Ramos (cell line): Measurements from ENCODE around the gene ANO2.

Source experiments
- in situ Hi-C: fragments of 300-500 bp; cut with MboI; formaldehyde crosslinking; loops from one replicate; pipeline ENCODE4 v1.14.3; 2022; ENCODE audit warnings: low sequenced_read_pairs; ENCODE audit not compliant: unreplicated experiment

The ANO2 gene

GRCh38 chr12:5789469-5789968 is 155.5 kb downstream of the ANO2 start:
- in situ Hi-C loops, result no loop called here

GRCh38 chr12:5787828-5788227 is 157.2 kb downstream of the ANO2 start:
- in situ Hi-C loops, result no loop called here

GRCh38 chr12:5785601-5786000 is 159.5 kb downstream of the ANO2 start:
- in situ Hi-C loops, result no loop called here

GRCh38 chr12:5784462-5785130 is 160.5 kb downstream of the ANO2 start:
- in situ Hi-C loops, result no loop called here

- in situ Hi-C loops, result no loop called here
Measured at GRCh38 chr12:5783289-5783920, 161.7 kb downstream of the ANO2 start.

- in situ Hi-C loops, result no loop called here
Measured at GRCh38 chr12:5780536-5780935, 164.5 kb downstream of the ANO2 start.

GRCh38 chr12:5779401-5779800 is 165.7 kb downstream of the ANO2 start:
- in situ Hi-C loops, result no loop called here

GRCh38 chr12:5778821-5779220 is 166.2 kb downstream of the ANO2 start:
- in situ Hi-C loops, result no loop called here

GRCh38 chr12:5777451-5777850 is 167.6 kb downstream of the ANO2 start:
- in situ Hi-C loops, result no loop called here

- in situ Hi-C loops, result no loop called here
Measured at GRCh38 chr12:5776091-5776490, 169.0 kb downstream of the ANO2 start.

- in situ Hi-C loops, result no loop called here
Measured at GRCh38 chr12:5773550-5773949, 171.5 kb downstream of the ANO2 start.

GRCh38 chr12:5771756-5772155 is 173.3 kb downstream of the ANO2 start:
- in situ Hi-C loops, result no loop called here

GRCh38 chr12:5770727-5771126 is 174.3 kb downstream of the ANO2 start:
- in situ Hi-C loops, result no loop called here

- in situ Hi-C loops, result no loop called here
Measured at GRCh38 chr12:5768581-5769196, 176.4 kb downstream of the ANO2 start.

- in situ Hi-C loops, result no loop called here
Measured at GRCh38 chr12:5768171-5768570, 176.9 kb downstream of the ANO2 start.

- in situ Hi-C loops, result no loop called here
Measured at GRCh38 chr12:5758347-5758746, 186.7 kb downstream of the ANO2 start.

GRCh38 chr12:5756338-5756842 is 188.7 kb downstream of the ANO2 start:
- in situ Hi-C loops, result no loop called here

GRCh38 chr12:5748027-5748426 is 197.0 kb downstream of the ANO2 start:
- in situ Hi-C loops, result no loop called here

- in situ Hi-C loops, result no loop called here
Measured at GRCh38 chr12:5746917-5747316, 198.1 kb downstream of the ANO2 start.

- in situ Hi-C loops, result no loop called here
Measured at GRCh38 chr12:5746036-5746908, 198.8 kb downstream of the ANO2 start.
